Measurements from ENCODE around the gene ANKS1B. TPM values are rescaled to one million over a fixed set of nuclear protein-coding genes. Genes with fewer than 3 reads are reported as not detected.

The ANKS1B gene
- polyA plus RNA-seq, 4 donors, result 3.6 to 4.8 (median 4.0) TPM

DNA sequence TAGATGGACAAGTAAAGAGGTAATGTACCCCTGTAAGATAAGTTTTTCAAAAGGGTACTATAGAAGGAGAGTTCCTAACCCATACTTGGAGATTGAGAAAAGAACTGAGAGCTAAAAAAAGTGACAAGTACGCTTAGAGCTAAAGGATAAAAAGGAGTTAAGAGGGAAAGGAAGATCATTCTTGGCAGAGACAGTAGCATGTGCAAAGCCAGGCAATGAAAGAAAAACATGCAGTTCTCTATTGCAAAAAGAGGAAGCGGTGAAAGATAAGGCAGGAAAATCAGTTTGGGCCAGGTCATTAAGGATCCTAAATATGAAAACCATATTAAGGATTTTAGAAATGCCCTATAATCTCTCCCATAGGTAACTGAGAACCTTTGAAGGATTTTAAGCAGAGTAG is 837.6 kb downstream of the ANKS1B start:
- DNase-seq (ENCODE audit: low read depth in 4 of 4, low spot score in 2 of 4), result no peak

DNA sequence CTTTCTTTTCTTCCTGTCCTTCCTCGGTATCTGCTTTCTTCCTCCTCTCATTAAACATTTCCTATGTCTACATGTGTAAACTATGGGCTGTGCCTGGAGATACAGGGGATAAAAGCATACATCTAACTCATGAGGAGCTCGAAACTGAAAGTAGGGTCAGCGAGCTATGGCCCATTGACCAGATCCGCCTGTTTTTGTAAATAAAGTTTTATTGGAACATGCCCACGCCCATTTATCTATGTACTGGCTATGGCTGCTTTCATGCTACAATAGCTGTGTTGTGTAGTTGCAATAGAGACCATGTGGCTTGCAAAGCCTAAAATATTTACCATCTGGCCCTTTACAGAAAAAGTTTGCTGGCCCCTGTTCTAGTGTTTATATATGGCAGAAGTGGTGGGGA is 838.0 kb downstream of the ANKS1B start:
- no peak for DNase-seq (ENCODE audit: low read depth in 4 of 4, low spot score in 2 of 4)

DNA sequence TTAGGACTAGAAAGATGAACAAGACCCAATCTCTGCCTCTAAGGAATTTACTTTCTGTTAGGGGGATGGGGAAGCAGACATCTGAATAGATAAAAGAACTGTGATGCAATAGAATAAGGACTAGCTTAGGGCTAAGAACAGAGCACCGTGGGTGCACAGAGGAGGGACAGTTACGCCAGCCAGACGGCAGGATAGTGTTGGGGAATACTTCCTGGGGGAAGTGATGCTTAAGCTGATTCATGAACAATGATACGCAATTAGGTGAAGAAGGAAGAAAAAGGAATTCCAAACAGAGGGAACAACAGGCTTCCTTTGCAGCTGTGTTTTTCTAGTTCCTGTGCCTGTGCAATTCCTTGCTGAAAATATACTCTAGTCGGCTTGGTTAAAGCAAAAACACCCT is 838.6 kb downstream of the ANKS1B start:
- DNase-seq (ENCODE audit: low read depth in 4 of 4, low spot score in 2 of 4), result no peak

DNA sequence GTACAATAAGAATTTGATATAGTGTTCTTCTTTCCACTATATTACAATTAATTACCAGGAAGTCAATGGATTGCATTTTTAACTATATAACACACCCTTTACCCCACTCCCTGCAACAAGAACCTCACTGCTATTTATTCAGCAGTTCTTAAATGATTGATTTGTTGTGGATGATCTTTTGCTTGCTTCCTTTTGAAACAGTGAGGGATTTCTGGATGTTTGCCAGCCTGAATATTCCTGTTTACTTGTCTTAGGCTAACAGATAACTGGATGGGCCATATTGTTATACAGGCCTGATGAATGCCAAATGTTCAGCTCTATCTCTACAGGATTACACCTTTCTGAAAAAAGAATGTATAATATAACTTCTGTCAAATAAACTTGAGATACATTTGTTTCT is 842.1 kb downstream of the ANKS1B start:
- no peak for DNase-seq (ENCODE audit: low read depth in 4 of 4, low spot score in 2 of 4)

DNA sequence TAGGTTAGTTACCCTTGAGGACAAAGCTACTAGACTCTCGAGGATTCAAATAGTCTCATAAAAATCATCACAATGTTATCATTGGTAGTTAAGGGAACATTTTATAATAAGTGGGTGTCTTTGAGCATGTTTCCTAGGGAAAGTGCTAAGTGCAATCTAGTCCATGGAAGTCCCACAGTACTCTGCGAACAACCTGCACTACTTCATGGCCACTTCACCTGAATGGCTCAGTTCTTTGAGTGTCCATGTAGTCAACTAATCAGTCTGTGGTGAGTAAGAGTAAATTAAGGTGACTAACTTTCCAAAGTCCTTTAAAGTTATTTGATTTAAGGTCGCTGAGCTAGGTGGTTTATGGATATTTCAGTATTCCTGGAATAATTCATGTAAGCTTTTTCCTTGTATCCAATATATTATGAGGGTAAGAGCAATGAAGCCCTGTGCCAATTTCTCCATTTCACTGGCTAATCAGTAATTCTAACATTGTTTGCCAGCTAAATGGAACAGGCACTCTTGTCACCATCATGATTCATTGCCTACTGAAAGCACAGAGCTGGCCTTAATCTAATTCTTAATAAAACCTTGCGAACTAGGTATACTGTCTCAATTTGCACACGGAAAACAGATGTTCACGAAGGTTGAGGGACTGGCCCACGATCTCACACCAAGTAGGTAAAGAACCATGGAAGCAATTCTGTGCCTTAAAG is 844.6 kb downstream of the ANKS1B start:
- DNase-seq (ENCODE audit: low read depth in 4 of 4, low spot score in 2 of 4), result no peak

DNA sequence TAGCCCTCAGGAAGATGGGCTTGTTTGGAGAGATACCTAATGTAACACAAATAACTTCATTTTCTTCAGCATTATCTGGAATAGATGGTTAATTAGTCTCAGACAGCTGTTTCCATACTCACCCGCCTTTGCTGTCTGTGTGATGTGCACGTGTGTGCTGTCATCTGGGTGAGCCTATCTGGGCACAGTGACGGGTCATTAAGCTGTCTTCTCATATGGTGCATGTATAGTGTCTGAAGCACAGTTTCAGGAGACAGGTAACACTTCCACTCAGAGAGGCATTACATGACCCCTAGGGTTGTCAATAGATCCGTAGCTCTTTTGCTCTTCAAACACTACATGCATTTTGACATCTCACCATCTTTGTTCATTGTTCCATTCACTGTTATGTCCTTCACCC is 846.3 kb downstream of the ANKS1B start:
- no peak for DNase-seq (ENCODE audit: low read depth in 4 of 4, low spot score in 2 of 4)

DNA sequence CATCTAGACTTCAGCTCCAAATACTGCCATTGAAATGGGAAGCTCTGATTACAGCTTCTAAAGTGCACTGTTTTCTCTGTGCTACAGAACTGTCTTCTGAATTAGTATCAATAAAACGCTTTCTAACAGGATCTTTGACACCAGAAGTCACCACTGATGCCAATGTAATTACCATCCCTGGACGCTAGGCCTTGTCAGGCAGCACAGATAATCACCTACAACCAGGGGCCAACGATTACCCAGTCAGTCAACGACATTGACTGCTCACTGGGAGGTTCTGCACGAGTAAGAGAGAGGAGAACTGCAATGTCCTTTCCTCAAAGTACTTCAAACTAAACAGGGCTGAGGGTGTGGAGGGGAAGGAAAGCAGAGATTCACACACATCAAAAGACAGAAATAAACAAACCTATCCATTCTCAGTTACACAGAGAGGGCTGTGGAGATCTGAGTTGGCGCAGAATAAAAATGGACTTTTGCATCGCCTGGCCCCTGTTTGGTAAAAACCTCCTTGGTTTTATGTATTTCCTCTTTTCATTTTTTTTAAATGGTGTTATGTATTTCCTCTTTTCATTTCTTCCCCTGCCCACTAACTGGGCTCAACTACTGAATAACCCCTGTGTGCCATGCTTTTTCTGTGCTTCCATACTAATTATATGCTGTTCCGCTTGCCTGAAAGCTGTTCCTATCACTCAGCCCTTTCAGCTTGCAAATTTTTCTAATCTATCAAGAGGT is 847.4 kb downstream of the ANKS1B start:
- no peak for DNase-seq (ENCODE audit: low read depth in 4 of 4, low spot score in 2 of 4)

DNA sequence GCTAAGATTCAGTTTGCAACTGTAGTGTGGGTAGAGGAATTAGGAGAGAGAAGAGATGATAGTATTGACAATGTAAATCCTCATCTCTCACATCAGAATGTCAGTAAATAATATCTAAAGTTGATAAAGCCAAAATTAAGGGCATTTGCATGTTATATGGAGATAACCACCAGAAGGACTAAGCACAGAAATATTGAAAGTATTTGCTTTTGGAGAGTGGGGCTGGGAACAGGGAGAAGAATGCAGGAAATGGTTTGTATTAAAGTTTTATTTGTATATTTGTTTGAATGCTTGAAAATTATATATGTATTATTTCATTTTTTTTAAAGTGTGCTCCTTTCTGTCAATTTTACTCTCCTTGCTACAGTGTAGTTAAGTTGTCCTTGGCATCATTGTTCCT is 848.2 kb downstream of the ANKS1B start:
- DNase-seq (ENCODE audit: low read depth in 4 of 4, low spot score in 2 of 4), result no peak

DNA sequence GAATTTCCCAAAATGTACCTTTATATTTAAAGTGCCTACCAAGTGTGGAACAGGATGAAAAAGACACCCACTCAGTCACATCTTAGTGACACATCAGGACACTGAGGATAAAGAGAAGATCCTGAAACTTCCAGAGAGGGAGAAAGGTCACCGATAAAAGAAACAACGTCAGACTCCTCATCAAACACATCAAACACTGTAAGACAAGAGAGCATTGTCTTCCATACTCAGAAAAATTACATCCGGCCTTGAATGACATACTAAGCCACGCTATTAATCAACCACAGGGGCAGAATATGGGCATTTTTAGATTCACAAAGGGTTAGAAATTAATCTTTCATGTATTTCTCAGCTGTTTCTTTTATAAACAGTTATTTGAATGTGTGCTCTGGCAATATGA is 849.4 kb downstream of the ANKS1B start:
- DNase-seq (ENCODE audit: low read depth in 4 of 4, low spot score in 2 of 4), result no peak

DNA sequence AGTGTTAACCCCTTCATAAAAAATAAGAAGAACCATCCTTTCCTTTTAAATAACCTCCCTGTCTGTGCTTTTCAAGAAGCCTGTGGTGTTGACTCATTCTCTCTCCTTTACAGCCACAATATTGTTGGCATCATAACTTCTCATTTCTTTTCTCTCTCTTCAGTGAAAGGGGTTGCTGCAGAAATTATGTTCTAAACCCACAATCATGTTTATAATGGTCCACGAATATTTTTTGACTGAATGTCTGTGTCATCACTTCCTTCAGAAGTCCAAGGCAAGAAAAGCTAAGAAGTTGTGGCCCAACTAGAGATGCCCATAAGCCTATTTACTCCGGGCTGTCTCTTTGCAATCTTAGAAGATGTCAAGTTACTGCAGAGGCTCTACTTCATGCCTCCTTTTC is 851.3 kb downstream of the ANKS1B start:
- DNase-seq (ENCODE audit: low read depth in 4 of 4, low spot score in 2 of 4), result no peak

DNA sequence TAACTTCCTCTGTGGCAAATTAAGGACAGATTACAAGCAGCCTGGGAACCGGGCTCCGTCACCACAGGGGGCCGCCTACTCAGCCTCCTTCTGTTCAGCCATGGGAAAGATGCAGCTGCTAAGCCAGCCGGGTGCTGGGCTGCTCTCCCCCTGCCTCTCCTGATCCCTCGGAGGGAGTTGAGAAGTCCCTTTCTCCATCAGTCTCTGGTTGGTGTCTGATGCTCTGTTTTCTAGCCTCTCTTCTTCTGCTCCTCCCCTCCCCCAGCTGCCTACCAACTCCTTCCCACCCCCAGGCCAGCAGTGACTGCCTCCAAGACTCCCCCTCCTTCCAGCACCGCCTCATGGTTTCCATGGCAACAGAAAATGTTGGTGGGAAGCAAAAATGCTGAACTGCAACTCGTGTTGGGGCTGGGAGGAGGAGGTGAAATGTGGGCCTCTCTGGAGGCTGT is 853.0 kb downstream of the ANKS1B start:
- DNase-seq (ENCODE audit: low read depth in 4 of 4, low spot score in 2 of 4), result no peak

DNA sequence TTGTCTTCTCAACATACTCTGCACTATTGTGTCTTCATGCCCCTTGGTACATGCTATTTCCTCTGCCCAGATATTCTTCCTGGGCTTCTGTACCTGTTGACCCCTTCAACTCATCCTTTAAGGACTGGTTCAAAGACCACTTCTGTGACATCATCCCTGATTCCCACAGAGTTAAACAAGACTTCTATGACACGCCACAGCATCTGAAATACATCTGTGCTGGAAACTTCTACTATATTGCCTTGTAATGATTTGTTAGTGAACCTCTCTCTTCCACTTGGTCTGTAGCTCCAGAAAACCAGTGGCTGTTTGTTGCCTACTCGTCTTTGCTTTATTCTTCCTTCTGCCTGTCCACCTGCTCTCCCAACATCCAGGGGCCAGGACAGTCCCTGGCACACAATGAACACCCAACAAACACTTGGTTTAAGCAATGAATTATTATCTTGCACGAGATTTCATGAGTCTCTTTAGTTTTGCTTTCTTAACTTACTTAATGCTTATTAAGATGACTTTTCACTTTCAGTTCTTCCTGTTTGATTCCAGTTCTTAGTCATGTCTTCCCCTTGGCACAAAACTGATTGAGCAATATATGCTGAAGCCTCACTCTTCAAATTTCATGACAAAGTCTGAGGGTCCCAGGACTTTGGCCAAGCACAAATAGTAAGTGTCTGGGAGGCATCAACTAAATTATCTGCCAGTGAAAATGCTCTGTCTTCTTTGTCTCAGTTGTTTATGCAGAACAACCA is 853.8 kb downstream of the ANKS1B start:
- no peak for DNase-seq (ENCODE audit: low read depth in 4 of 4, low spot score in 2 of 4)

DNA sequence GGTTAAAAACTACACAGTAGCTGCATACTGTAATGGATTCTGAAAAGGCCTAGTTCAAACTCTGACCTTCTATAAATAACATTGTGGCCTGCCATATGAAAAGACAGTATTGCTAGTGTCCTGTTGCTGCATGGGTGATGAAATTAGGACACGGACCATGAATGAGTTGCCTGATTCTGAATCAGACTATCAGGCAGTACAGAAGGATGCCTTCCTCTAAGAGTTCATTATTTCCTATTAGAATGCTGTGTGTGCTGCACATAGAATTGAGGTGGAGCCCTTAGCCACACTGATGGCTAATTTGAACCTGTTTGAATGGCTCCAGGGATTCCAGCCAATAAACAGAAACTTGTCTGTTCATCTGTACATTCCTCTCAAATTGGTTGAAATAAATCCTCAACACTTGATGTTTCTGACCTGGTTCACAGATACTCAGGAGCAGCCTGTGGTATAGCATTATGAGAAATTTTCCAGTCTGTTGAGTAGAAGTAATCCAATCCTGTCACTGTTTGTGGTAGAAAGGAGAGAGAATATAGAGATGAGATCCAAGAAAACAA is 856.4 kb downstream of the ANKS1B start:
- DNase-seq (ENCODE audit: low read depth in 4 of 4, low spot score in 2 of 4), result no peak

DNA sequence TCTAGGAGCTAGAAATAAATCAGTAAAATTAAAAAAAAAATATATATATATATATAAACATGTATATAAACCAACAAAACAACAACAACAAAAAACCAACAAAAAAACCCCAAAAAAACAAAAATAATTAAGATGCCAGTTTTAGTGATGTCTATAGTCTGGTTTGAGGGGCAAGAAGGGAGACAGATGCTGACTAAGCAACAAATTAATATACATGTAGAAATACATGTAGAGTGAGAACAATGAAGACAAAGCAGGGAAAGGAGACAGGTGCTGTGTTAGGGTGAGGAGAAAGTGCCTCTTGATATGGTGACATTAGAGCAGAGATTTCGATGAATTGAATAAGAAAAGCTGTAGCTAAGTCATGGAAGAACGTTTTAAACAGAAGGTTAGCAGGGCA is 861.8 kb downstream of the ANKS1B start:
- DNase-seq (ENCODE audit: low read depth in 4 of 4, low spot score in 2 of 4), result no peak

DNA sequence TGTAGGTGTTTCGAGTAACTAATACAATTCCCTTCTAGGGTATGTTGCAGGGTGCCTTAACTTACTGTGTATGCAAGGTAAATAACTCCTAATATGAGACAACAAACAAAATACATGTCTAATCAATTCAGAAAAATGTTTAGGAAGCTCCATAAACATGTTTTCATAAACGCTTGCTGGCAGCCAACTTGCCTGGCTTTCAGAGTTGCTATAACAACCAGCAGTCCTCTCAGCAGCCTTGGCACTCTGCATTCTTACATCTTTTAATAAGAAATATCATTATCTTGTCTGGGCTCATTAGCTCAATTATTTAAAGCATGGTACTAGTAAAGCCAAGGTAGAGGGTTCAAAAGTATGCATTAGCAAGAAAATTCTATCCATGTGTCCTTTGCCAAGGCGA is 862.2 kb downstream of the ANKS1B start:
- DNase-seq (ENCODE audit: low read depth in 4 of 4, low spot score in 2 of 4), result no peak

DNA sequence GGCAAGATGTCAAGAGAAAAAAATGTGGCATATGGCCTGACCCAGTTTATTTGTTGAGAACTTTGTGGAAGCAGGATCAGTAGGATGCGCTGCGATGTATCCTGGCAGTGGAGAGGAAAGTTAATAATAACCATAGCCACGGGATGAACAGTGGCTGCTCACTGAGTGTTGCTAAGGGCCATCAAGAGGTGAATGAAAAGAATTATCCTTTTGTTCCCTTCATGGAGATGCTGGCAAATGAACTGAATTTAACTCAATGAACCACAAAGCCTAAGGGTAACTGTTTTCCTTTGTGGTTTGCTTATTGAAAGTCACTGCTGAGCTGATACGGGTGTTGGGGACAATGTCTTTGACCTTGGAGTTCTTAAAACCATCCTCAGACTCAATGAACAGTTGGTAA is 863.2 kb downstream of the ANKS1B start:
- no peak for DNase-seq (ENCODE audit: low read depth in 4 of 4, low spot score in 2 of 4)

DNA sequence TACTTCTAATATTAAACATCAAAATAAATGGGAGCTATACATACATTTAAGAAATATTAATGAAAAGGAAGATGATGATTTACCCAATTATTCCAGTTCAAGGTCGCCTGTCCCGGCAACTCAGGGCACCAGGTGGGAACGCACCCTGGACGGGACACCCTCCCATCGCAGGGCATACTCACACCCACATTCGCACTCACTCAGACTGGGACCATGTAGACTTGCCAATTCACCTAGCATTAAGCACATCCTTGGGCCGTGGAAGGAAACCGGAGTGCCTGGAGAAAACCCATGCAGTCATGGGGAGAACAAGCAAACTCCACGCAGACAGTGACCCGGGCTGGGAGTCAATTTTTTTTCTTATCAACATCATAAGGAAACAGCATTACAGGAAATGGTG is 864.8 kb downstream of the ANKS1B start:
- no peak for DNase-seq (ENCODE audit: low read depth in 4 of 4, low spot score in 2 of 4)

DNA sequence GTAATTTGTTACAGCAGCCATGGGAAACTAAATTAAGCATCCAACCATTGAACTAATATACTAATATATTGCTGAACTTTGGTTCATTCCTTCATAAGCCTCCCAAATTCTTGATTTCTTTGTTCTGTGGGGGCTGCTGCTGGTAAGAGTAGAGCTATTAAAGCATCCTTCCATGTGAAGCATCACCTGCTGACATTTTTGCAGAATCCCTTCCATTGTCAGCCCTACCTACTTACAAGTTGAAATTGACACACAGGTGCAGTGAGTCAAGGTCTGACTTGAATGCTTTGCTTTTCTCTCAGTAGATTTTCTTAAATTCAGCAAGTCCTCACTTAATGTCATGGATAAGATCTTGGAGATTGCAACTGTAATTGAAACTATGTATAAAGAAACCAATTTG is 865.3 kb downstream of the ANKS1B start:
- DNase-seq (ENCODE audit: low read depth in 4 of 4, low spot score in 2 of 4), result no peak

DNA sequence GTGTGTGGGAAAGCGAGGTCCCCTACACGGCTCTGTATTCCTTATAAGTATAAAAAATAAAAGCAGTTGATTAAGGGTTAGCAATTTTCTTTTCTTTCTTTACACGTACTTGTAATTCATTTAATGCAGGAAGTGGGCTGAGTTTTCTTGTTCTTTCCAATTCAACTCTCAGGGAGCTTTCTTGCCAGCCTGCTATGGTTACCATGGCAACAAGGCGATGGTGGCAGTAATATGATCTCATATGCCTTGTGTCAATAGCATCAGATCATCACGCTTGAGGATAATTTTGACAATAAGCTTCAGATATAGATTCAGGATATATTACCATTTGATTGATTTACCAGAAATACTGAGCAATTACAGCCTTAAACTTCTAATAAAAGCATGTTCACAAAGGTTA is 873.1 kb downstream of the ANKS1B start:
- no peak for DNase-seq (ENCODE audit: low read depth in 4 of 4, low spot score in 2 of 4)

DNA sequence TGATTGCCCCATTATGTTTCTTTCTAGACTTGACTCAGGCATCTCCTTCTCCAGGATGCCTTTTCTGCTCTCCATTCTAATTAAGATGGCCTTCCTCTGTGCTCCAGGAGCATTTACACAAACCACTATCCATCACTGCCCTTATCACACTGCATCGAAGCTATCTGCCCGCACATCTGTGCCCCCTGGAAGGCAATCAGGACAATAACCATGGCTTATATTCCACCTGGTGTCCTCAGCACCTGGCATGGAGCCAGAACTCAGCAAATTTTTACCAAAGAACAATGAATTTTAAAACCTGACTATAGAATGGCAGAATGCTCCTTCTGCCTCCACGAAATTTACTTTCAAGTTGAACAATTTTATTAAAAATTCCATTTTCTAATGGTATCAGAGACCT is 873.9 kb downstream of the ANKS1B start:
- no peak for DNase-seq (ENCODE audit: low read depth in 4 of 4, low spot score in 2 of 4)

DNA sequence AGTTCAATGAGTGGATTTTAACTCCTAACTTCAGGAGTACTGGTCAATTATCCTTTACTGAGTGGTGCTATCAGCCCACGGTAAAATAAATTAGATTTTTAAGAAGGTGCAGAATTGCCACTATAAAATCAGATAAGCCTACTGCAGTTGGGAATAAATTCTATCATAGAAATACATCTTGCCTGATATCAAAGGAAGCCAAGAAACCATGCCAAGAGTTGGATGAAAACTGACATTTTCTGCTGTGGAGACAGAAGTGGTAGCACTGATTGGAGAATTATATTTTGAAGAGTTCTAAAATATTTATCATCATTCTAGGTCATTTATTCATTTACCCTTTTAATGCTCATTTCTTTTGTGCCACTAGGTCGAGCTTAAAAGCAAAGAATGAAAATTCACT is 874.5 kb downstream of the ANKS1B start:
- DNase-seq (ENCODE audit: low read depth in 4 of 4, low spot score in 2 of 4), result no peak

Measured in left renal cortex interstitium (tissue), 4 donors.